Loucy (cell line): ENCODE data around the gene DNAH6.

Source experiments
- H2AFZ ChIP-seq: fragments of 200-600 bp; sonication (generic); 2 replicates; pipeline ENCODE4 v1.6.0; 2016; ENCODE audit warnings: antibody characterized with exemption, mild to moderate bottlenecking, low read length, moderate library complexity
- H3F3A ChIP-seq: fragments of 200-600 bp; 2 replicates; pipeline ENCODE4 v1.6.0; 2016; ENCODE audit warnings: antibody characterized with exemption, low read depth, mild to moderate bottlenecking
- H3K27me3 ChIP-seq: fragments of 200-600 bp; sonication (generic); 2 replicates; pipeline ENCODE4 v1.6.1; 2014; ENCODE audit warnings: low read length, mild to moderate bottlenecking; ENCODE audit not compliant: insufficient read depth, poor library complexity, severe bottlenecking
- H3K36me3 ChIP-seq: fragments of 200-600 bp; sonication (generic); 2 replicates; pipeline ENCODE4 v1.6.1; 2016; ENCODE audit warnings: low read length; ENCODE audit not compliant: insufficient read depth
- H3K4me1 ChIP-seq: fragments of 200-600 bp; sonication (generic); 2 replicates; pipeline ENCODE4 v1.5.1; 2014; ENCODE audit warnings: low read length, mild to moderate bottlenecking; ENCODE audit not compliant: insufficient read depth, poor library complexity, severe bottlenecking
- H3K4me2 ChIP-seq: fragments of 200-600 bp; sonication (generic); 2 replicates; pipeline ENCODE4 v1.6.0; 2014; ENCODE audit warnings: antibody characterized with exemption, low read length, low read depth, mild to moderate bottlenecking; ENCODE audit not compliant: poor library complexity, severe bottlenecking
- H3K4me3 ChIP-seq: fragments of 200-600 bp; sonication (generic); 2 replicates; pipeline ENCODE4 v1.5.1; 2014; ENCODE audit warnings: low read length, mild to moderate bottlenecking, mixed read lengths; ENCODE audit not compliant: poor library complexity, severe bottlenecking
- H3K79me2 ChIP-seq: fragments of 200-600 bp; sonication (generic); 2 replicates; pipeline ENCODE4 v1.6.1; 2014; ENCODE audit warnings: low read length; ENCODE audit not compliant: insufficient read depth
- H3K9ac ChIP-seq: fragments of 200-600 bp; sonication (generic); 2 replicates; pipeline ENCODE4 v1.6.0; 2014; ENCODE audit warnings: mild to moderate bottlenecking, low read depth, low read length, moderate library complexity; ENCODE audit not compliant: poor library complexity, severe bottlenecking
- H3K9me2 ChIP-seq: fragments of 200-600 bp; sonication (generic); replicated peaks from 2 replicates; pipeline ENCODE4 v1.6.1; 2016; ENCODE audit warnings: low read depth, low read length, mixed read lengths
- H3K9me3 ChIP-seq: fragments of 200-600 bp; sonication (generic); 2 replicates; pipeline ENCODE4 v1.6.1; 2014; ENCODE audit warnings: mild to moderate bottlenecking, antibody characterized with exemption, low read length, low read depth; ENCODE audit not compliant: insufficient read depth
- H4K20me1 ChIP-seq: fragments of 200-600 bp; sonication (generic); 2 replicates; pipeline ENCODE4 v1.6.0; 2014; ENCODE audit warnings: antibody characterized with exemption, low read length, mild to moderate bottlenecking; ENCODE audit not compliant: insufficient read depth, poor library complexity, severe bottlenecking
- CTCF ChIP-seq: fragments of 200-600 bp; sonication (generic); conservative IDR thresholded peaks from 2 replicates; pipeline ENCODE4 v1.5.1; 2014; ENCODE audit warnings: mild to moderate bottlenecking, antibody characterized with exemption, low read length
- EZH2phosphoT487 ChIP-seq: fragments of 200-600 bp; IDR thresholded peaks from 2 replicates; pipeline ENCODE4 v1.6.1; 2018; ENCODE audit warnings: antibody characterized with exemption, mild to moderate bottlenecking, moderate library complexity, borderline replicate concordance

The DNAH6 gene

GRCh38 chr2:84647267-84647666, 131.0 kb downstream of the DNAH6 start:
- Histone ChIP-seq H3K9ac (no peak overlapping the region), H3K27me3 (no peaks in the 10 kb centered on the region), H4K20me1 (no peaks in the 10 kb centered on the region), H3K36me3 (no peaks in the 10 kb centered on the region), H3K9me3 (no peaks in the 10 kb centered on the region), H3K9me2 (no peaks in the 10 kb centered on the region), H3K4me2 (no peak overlapping the region), H3F3A (no peaks in the 10 kb centered on the region), H3K4me3 (no peak overlapping the region), H2AFZ (no peak overlapping the region), H3K79me2 (no peaks in the 10 kb centered on the region), H3K4me1 (no peaks in the 10 kb centered on the region)
- TF ChIP-seq EZH2phosphoT487 (no peak), CTCF (no peak)

GRCh38 chr2:84649058-84649457, 132.8 kb downstream of the DNAH6 start:
- no peak for TF ChIP-seq CTCF
- no peak for TF ChIP-seq EZH2phosphoT487

GRCh38 chr2:84649487-84650142, 133.3 kb downstream of the DNAH6 start:
- no peak overlapping the region for H3K4me3 ChIP-seq
- no peak for TF ChIP-seq CTCF
- TF ChIP-seq EZH2phosphoT487: no peak
- no peak overlapping the region for H2AFZ ChIP-seq
- H3K9me2 ChIP-seq: no peaks in the 10 kb centered on the region
- H3K4me2 ChIP-seq: no peak overlapping the region
- no peaks in the 10 kb centered on the region for H3K4me1 ChIP-seq
- H3K9ac ChIP-seq: no peak overlapping the region
- H3K9me3 ChIP-seq: no peaks in the 10 kb centered on the region
- H3K27me3 ChIP-seq: no peaks in the 10 kb centered on the region
- H3K36me3 ChIP-seq: no peaks in the 10 kb centered on the region
- H3K79me2 ChIP-seq: no peaks in the 10 kb centered on the region
- no peaks in the 10 kb centered on the region for H3F3A ChIP-seq
- H4K20me1 ChIP-seq: no peaks in the 10 kb centered on the region

More at GRCh38 chr2:84649058-84649457, 132.8 kb downstream of the DNAH6 start:
- Histone ChIP-seq H3K9me3 (no peaks in the 10 kb centered on the region), H3K9ac (no peak overlapping the region), H3K27me3 (no peaks in the 10 kb centered on the region), H3K4me3 (no peak overlapping the region), H3K4me2 (no peak overlapping the region), H3K4me1 (no peaks in the 10 kb centered on the region), H3K36me3 (no peaks in the 10 kb centered on the region), H3F3A (no peaks in the 10 kb centered on the region), H3K79me2 (no peaks in the 10 kb centered on the region), H4K20me1 (no peaks in the 10 kb centered on the region), H3K9me2 (no peaks in the 10 kb centered on the region), H2AFZ (no peak overlapping the region)
